Epidermal melanocyte (primary cell): ENCODE data around the gene LGALS3.
"Not testable (repeated sequence)": the region's sequence is repeated elsewhere in the genome, so short reads cannot be mapped to it uniquely, and the experiment has no call there.

ENCODE experiments used
- DNase-seq: peaks from one replicate; pipeline ENCODE4 v3.0.0; 2011; ENCODE audit warnings: low spot score; ENCODE audit not compliant: insufficient read length

The LGALS3 gene

DNA sequence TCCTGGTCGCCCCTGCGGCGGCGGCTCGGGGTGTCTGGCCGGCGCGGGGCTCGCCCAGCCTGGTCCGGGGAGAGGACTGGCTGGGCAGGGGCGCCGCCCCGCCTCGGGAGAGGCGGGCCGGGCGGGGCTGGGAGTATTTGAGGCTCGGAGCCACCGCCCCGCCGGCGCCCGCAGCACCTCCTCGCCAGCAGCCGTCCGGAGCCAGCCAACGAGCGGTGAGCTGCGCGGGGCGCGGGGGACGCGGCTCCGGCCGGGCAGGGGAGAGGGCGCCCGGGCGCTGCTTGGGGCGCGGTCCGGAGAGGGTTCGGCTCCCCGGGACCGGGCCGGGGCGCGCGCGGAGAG is at the start of gene LGALS3:
LGALS3 (plus strand) TSS at position 167 of the 342 bp plus-strand sequence. CDS start 8,122 bp downstream, outside the sequence.
- peak; percentile 91 for DNase-seq

DNA sequence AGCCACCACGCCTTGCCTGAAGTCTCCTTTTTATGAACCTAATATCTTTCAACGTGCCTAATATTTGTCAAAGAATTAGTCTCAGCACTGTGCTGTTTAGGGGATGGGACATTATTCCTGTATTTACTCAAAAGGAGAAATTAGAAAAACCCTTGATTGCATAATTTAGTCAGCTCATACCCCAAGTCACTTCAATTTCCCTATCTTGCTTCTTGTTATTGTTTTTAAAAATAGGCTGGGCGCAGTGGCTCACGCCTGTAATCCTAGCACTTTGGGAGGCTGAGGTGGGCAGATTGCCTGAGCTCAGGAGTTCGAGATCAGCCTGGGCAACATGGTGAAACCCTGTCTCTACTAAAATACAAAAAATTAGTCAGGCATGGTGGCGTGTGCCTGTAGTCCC is 49.1 kb upstream of the LGALS3 start:
- DNase-seq, result not testable (repeated sequence)

DNA sequence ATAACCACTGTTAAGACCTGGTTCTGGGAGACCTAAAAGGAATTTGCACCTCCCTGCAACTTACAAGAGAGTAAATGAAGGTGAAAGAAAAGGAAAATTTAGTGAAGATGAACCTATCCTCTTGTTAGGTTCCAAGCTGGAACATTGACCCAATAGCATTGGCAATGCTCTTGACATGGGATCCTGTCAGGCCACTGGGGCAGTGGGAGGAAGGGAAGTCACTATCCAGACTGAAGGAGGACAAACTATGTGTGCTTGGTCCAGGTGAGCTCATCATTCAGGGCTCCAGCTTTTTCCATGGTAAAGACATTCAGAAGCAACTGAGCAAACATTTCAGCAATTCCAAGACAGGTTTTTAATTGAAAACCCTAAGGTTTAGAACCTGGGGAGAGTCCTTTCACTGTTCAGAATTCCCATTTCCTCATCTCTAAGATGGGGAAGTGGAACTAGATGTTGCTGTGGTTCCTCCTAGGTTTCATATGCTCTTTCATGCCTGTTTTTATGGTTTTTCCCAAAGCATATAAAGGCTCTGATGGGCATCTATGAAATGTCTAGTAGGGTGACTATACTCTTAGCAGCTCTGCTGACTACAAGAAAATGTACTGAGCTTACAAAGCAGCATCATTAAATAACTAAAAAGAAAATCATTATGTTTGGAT is 44.5 kb upstream of the LGALS3 start:
- DNase-seq, result no peak

DNA sequence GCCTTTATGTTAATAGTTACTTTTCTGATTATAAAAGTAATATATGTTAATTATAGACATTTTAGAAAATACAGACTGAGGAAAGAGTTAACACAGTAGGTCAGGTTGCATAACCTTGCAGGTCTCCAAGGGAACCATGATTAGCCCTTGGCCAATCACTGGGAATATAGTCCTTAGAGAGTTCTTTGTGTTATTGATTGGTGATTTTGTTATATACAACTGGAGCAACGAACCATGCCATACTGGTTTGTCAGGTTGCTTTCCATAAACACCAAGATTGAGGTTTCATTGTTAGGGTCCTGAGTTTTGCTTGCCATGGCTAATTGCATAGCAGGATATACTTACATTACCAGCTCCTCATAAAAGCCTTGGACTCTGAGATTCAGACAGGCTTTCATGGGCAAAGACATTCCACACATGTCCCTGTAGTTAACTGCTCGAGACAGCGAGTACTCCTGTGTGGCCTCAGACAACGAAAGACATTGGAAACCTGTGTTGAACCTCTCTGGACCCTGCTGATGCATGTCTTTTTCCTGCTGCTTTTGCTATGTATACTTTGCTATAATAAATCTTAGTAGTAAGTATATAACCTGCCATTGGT is 43.9 kb upstream of the LGALS3 start:
- DNase-seq, result no peak

DNA sequence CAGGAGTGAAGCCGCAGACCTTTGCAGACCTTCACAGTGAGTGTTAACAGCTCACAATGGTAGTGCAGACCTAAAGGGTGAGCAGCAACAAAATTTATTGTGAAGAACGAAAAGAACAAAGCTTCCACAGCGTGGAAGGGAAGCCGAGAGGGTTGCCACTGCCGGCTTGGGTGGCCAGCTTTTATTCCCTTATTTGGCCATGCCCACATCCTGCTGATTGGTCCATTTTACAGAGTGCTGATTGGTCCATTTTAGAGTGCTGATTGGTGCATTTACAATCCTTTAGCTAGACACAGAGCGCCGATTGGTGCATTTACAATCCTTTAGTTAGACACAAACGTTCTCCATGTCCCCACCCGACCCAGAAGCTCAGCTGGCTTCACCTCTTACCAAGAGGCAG is 42.1 kb upstream of the LGALS3 start:
- DNase-seq, result no peak

DNA sequence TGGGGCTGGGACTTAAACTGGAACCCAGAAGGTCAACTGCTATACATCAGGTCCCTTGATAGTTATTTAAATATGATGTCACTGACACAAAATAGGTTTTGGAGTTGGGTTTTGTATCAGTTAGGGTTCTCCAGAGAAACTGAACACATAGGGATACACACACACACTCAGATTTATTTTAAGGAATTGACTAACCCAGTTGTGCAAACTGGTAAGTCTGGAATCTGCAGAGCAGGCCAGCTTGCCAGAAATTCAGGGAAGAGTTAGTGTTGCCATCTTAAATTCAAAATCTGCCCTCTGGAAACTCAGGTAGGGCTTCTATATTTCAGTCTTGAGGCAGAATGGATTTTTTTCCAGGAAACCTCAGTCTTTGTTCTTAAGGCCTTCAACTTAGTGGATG is 40.7 kb upstream of the LGALS3 start:
- no peak for DNase-seq

DNA sequence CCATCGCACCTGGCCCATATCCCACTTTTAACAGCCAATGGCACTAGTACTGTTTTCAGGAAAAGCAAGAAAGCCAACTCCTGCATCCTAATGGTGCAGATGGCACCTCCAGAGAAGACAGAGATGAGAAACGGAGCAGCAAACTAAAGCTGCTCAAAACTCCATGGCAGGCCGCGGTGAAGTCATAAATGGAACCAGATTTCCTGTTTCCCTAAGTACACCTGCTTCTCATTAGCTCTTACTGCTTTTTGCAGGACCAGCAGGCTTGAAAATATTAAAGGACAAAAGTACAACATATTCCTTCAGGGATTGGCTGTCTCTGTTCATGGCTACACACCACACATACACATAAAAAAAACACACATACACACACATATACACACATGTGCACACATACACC is 36.7 kb upstream of the LGALS3 start:
- DNase-seq, result no peak

DNA sequence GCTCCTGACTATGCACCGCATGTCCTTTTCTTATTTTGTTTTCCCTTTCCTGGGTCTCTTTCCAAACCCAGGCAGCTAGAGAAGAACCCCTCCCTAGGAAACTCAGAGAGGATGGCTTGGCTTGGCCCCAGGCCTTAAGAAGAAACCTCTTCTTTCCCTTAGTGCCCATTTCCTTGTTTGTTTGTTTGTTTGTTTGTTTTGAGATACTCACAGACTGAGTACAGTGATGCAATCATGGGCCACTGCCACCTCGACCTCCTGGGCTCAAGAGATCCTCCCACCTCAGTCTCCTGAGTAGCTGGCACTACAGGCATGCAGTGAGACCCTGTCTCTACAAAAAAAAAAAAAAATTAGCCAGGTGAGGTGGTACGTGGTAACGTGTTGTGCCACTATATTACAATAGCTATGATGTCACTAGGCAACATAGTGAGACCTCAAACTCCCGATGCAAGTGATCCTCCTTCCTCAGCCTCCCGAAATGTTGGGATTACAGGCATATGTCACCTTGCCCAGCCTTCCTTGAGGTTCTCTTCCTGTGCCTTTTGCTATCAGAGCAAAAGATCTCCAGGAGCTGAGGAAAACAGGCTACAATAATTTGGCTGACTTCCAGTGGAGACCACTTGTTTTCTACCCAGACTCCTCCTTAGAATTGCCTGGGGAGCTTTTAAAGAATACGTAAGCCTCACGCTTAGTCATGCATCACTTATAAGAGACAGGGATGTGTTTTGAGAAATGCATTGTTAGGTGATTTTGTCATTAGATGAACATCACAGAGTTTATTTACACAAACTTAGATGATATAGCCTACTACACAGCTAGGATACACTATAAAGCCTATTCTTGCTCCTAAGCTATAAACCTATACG is 34.5 kb upstream of the LGALS3 start:
- DNase-seq, result no peak

DNA sequence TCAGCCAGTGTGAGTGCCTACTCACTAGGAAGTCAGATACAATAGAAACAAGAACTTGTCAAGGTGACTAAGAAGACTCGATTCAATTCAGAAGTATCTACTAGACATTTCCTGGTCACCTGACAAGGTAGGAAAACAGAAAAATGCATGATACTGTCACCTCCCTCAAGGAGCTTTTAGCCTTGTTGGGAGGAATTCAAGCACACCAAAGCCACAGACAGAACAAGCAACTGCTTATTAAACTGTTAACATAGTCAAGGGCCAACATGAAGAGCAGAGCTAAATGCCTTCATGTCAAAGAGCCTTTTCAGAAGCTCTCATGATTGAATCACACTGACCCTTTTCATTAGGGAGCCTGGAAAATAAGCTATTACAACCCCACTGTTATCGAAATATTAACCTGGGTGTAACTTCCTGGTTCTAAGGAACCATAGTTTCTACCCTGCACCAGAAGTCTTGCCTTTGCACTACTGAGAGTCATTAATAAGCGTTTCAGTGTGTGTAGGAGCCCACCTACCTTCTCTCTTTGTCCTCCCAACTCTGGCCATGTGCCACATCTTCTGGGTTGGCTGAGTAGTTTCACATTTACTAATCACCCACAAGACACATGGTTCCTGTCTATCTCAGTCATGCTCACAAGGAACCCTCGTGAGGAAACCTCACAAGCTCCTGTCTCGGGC is 31.0 kb upstream of the LGALS3 start:
- DNase-seq, result peak; percentile 67

DNA sequence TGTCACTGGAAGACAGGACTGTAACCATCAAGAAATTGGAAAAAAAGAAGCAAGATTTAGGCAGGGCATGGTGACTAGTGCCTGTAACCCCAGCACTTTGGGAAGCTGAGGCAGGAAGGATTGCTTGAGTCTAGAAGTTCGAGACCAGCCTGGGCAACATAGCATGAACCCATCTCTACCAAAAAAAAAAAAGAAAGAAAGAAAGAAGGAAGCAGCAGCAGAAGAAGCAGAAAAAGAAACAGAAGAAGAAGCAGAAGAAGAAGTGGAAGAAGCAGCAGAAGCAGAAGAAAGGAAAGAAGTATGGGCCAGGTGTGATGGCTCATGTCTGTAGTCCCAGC is 30.5 kb upstream of the LGALS3 start:
- no peak for DNase-seq

DNA sequence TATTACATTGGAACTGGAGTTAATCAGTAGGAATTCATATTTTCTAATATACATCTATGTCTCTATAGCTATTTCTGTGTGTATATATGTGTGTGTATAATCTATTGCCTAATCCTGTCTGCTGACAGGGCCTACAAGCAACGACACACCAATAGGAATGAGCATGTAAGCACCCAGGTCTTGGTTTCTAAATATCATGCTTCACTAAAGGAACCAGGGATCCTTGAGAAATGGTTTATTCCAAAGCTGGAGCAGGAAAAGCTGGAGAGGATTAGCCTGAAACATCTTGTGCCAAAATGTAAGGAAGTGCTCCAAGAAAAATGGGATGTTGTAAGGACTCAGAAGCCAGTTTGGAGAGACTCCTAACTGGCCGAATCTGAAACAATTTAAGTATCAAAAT is 29.3 kb upstream of the LGALS3 start:
- no peak for DNase-seq

DNA sequence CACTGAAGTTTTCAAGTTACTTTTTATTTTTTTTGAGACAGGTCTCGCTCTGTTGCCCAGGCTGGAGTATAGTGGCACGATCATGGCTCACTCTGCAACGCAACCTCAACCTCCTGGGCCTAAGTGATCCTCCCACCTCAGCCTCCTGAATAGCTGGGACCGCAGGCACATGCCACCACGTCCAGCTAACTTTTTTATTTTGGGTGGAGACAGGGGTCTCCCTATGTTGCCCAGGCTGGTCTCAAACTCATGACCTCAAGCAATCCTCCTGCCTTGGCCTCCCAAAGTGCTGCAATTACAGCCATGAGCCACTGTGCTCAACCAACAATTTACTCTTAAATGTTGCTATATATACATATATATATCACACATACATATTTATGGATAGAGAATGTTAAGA is 27.4 kb upstream of the LGALS3 start:
- no peak for DNase-seq

DNA sequence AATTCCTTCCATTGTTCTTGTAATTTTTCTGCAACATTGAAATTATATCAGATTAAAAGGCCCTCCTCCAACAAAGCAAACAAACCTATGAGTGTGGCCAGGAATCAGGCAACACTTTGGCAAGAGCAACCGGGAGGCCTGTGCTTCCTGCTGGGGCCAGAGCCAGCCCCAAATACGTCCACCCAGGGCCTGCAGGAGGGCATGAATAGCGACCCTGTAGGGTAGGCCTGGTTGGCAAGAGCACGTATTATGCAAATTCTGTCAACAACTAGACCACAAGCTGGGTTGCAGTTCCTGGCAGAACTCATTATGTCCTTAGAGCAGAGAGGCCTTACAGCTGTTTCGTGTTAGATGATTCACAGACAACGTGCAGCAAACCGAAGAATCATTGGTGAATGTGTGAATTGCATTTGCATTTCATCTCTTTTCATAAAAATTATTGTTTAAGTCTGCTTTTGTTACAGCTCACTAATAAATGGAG is 26.9 kb upstream of the LGALS3 start:
- DNase-seq, result peak; percentile 80

DNA sequence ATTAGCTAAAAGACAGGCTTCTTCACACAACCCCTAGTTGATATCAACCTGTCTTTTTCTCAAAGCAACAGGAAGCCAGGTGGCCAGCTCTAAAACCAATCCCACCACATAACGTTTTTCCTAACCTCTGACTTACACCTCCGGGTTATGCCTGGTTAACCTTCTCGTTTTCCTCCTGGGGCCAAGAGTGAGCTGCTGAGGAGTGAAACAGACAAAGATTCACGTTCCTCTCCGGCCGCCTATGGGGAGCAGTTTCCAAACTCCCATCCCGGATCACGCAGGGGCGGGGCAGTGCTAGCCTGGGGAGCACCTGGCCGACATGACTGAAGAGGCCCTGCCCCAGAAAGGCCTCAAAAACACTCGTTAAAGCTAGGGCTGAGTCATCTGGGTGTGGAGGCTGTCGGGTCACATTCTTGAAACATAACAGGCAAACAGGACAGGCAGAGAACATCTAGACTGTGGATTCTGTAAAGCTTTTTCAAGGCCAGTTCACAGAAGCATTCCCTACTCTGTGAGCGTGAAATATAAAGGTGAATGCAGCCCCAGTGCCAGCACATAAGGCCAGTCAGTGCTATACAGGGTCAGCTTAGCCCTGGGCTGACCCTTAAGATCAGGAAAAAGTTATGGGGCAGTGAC is 25.9 kb upstream of the LGALS3 start:
- peak; percentile 43 for DNase-seq

DNA sequence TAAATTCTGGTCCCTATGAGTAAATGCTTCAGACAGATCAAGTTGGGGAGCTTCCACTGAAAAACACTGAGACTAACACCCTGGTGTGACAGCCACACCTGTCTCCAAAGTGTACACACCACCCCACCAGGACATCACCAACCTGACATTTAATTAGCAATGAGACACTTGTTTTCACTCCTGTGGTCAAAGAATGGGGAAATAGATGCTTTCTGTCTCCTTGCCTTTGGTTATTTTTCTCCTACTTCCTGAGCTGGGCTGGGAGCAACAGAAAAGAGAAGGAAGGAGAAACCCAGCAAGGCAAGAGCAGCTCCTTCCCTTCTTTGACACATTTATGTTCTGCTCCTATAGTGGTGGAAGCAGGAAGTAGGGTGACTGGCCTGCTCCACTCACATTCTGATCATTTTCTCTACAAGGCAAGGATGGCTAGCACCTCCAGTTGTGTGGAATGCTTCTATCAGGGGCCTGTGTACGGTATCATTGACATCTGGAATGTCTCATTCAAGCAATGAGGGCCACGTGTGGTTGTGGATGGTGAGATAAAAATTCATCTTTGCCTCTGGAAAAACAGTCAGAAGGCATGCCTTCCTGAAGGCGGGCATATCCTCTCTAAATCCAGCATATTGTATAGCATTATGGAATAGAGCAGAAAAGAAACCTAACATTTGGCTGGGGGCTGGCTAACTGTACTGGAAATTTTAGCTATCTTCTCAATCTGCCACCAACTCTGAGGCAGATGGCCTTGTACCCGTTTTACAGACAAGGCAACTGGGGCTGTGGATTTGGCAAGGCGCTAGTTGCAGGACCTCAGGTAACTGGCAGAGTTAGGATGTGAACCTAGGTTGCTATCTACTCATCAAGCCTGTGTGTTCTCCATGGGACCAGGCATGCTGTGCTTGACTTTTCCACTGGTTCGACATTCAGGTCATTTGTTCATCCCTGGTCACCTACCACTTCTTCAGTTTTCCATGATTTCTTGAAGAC is 24.8 kb upstream of the LGALS3 start:
- DNase-seq, result no peak

DNA sequence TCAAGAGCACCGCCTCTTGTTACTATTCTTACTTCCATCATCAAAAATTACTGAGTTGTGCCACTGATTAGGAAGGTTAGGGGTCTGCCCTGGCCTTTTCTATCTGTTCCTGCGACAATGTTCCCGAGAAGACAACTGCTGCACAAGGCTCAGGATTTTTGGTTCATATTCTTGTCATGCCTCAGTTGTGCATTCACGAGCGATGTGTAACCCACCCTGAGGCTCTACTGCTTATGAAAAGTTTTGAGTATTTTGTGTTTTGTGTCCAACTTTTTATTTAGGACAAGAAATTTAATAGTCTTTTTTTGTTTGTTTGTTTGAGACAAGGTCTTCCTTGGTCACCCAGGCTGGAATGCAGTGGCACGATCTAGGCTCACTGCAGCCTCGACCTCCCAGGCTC is 23.1 kb upstream of the LGALS3 start:
- no peak for DNase-seq

DNA sequence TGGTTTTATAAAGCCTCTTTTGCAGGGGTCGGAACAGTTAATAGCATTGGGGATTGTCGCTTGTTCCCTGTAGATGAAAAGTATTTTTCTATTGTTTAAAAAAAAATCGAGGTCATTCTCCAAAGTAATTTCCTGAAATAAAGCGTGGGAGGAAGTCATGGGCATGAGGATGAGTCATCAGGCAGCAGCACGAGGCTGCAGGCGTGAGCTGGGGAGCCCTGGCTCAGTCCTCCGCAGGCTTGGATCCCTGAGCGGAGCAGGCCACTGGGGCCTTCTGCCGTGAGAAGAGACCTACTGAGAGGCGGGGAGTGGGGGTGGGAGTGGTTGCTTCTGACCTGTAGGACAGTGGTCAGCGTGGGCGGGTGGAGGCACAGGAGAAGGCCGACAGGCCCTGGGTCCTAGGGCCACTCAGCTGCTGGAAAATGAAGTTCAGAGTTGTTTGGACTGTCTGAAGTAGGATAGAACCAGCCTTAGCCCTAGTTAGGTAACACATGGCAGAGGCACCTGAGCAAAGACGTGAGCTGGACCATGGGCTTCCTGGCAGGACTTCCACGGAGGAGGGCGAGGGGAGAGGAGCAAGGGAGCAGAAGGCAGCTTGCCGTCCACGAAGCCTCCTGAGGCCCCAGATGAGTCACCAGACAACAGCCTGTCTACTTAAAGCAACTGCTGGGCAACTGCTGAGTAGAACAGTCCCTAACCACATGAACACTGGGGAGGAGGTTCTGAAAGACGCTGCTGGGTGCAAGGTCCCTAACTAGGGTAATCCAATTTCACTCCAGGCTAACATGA is 21.1 kb upstream of the LGALS3 start:
- DNase-seq, result peak; percentile 88

DNA sequence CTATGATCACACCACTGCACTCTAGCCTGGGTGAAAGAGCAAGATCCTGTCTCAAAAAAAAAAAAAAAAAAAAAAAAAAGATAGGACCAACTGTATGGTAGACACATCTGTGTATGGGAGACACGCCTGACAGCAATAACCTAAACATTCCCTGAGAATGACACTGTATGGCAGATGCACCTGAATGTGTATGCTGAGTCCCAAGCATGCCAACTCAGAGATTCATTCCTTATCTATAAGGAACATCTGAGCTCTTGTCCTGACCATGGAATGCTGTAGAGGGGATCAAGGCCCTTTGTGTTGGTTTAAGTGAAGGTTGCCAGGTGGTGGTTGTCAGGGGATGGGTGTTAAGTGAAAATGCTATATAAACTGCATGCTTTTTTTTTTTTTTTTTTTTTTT is 19.2 kb upstream of the LGALS3 start:
- no peak for DNase-seq

DNA sequence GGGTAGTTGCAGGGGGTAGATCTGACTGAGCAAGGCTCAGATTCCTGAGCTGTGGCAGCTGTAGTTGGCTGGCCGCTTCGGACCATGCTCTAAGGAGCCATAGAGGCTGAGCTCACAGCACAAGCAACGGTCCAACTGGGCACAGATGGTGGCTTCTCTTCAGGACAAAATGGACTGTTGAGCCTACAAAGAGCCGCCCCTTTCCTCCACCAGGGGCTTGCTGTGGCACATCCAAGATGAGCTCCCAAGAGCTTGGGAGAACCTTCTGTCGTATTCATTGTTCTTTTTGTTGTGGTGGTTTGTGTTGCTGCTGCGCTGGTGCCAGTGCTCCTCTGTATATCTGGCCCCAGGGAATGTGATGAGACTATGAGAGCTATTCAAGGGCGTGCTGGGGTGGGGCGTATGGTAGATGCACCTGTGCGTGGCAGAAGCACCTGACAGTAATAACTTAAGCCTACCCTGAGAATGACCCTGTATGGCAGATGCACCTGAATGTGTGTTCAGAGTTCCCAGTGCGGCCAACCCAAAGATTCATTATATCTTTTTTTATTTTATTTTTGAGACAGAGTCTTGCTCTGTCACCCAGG is 17.8 kb upstream of the LGALS3 start:
- no peak for DNase-seq
